ENCODE data around the gene RAC3.
A peak's percentile ranks its signal among the peaks of the same experiment; 100 is the strongest.

Gene RAC3

DNA sequence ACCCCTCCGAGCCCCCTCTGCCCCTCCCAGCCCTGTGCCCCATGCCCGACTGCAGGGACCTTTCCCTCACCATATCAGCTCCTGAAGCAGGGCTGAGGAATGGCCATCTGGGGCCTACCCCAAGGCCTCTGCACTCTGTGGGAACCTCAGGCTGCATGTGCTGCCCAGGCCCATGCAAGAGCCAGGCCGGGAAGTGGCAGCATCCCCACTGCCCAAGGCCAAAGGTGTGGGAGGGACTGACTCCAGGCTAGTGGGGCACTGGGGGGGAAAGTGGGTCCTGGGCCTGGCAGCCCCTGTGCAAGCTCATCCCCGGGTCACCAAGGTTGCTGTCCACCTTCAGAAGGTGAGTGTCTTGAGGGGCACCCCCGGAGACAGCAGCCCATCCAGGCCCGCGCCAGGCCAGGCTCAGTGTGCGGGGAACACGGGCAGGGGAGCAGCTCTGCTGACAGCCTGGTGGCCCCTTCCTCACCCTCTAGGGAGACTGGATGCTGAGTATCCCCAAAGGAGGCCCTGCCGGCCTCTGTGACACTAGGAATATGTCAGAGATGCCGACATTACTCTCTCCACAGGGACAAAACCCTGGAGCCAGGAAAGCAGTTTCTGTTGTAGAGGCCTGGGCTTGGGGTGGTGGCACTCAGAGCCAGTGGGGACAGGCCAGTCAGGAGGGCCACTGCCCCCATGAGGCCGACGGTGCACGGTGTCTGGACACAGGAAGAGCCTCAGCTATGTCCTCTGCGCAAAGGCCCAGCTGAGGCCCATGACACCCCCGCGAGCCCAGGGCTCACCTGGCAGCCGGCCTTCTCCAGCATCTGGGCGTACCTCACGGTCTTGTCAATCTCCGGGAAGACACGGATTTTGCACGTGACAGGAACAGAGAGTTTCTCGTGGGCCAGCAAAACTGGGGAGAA, 30.9 kb downstream of the RAC3 start:
- Mint-ChIP-seq H3K27me3 (ENCODE audit: low read depth) (no peaks in the 10 kb centered on the region), H3K9me3 (no peaks in the 10 kb centered on the region), H3K4me3 (no peak overlapping the region), H3K36me3 (ENCODE audit: low read depth) (peaks cover 11% of the 10 kb centered on the region), H3K27ac (no peak overlapping the region), H3K4me1 (ENCODE audit: low read depth) (peaks cover 1% of the 10 kb centered on the region)
- no peak for DNase-seq (ENCODE audit: low spot score)

DNA sequence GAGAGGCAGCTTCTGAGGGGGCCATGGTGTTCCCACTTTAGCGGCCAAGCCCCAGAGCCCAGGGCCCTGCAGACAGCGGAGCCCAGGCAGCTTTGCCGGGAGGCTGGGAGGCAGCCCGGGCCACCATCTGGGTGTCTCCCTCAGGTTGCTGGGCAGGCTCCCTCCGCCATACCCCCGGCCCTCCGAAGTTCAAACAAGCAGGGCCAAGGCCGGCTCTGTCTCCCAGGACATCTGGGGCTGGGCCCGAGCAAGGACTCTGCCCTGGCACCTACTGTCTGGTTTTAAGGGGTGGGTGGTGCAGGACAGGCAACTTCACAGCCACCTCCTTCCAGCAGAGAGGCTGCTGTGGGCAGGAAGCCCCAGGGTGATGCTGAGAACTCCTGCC, 31.5 kb downstream of the RAC3 start:
- Mint-ChIP-seq H3K36me3 (ENCODE audit: low read depth) (peaks cover 6% of the 10 kb centered on the region), H3K9me3 (no peaks in the 10 kb centered on the region), H3K27ac (no peak overlapping the region), H3K4me1 (ENCODE audit: low read depth) (peaks cover 1% of the 10 kb centered on the region), H3K27me3 (ENCODE audit: low read depth) (no peaks in the 10 kb centered on the region), H3K4me3 (no peak overlapping the region)
- DNase-seq (ENCODE audit: low spot score), result no peak

DNA sequence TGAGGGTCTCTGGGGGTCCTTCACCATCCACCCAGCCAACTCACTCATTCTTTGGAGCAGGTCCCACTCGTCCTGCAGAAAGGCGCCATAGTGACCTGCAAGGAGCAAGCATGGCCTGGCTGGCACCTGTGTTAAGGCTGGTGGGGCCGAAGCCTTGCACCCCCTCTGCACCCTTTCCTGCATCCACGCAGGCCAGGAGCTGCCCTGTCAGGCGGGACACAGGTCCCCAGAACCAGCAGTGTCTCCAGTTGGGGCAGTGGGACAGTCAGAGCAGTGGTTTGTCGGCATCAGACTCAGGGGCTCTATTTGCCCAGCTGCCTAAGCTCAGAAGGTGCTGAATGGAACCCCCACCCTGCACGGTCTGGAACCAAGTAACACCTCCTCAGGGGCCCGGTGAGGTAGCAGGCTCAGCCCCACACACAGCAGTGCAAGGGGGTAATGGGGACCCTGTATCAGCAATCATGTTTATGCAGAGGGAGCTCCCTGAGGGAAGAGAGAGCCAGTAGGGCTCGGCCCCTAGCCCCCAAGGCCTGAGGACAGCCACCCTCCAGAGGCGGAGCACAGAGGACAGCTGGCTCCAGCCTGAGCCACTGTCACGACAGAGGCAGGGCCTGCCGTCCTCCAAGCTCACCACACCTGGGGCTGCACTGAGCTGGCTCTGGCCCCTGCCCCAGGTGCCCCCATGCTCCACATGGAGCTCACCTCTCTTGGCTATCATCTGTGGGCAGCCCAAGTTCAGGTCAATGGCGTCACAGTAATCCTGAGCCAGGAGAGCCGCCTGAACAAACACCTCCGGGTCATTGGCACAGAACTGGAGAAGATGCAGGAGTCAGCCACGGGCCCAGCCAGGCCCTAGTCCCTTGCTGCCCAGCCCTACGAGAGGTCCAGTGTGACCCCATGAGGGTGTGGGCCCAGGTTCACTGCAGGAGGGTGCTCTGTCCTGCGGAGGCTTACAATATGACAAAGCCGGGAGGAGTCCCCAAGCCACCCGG, 32.2 kb downstream of the RAC3 start:
- Mint-ChIP-seq H3K36me3 (ENCODE audit: low read depth) (peaks cover 6% of the 10 kb centered on the region), H3K9me3 (no peaks in the 10 kb centered on the region), H3K4me3 (peak overlapping the region; percentile 69), H3K27ac (no peak overlapping the region), H3K27me3 (ENCODE audit: low read depth) (no peaks in the 10 kb centered on the region), H3K4me1 (ENCODE audit: low read depth) (peaks cover 1% of the 10 kb centered on the region)
- no peak for DNase-seq (ENCODE audit: low spot score)

DNA sequence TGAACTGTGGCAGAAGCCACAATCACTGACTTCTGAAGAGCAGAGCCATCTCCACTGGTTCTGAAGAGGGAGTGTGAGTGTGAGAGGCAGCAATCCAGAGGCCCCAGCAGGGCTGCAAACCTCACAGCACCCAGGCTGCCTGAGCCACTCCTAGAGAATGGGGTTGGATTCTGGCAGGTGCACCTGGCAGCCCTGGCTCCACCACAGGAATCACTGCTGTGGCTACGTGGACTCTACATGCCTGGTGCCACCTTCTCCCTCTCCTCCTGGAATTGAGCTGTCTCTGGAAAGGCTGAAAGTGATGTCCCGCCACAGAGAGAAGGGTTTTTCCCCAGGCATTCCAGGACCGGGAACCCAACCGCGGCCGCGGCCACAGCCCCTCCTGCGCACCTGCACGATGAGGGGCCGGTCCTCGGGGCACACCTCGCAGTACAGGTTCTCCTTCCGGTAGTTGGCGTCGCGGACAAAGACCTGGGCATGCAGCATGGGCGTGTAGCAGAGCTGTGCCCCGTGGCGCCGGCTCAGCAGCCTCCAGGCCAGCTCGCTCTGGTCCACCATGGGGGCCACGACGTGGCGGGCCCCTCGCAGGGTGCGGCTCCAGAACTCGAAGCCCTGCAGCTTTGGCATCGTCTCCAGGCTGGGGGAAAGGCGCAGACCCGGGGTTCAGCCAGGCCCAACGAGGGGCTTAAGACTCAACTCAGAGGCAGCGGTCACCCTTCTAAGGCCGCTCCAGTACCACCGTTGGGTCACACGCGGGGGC, 33.1 kb downstream of the RAC3 start:
- no peak for DNase-seq (ENCODE audit: low spot score)
- Mint-ChIP-seq H3K9me3 (no peaks in the 10 kb centered on the region), H3K4me3 (peak overlapping the region; percentile 69), H3K36me3 (ENCODE audit: low read depth) (peaks cover 6% of the 10 kb centered on the region), H3K27ac (peak overlapping the region; percentile 26), H3K4me1 (ENCODE audit: low read depth) (peaks cover 1% of the 10 kb centered on the region), H3K27me3 (ENCODE audit: low read depth) (no peaks in the 10 kb centered on the region)

DNA sequence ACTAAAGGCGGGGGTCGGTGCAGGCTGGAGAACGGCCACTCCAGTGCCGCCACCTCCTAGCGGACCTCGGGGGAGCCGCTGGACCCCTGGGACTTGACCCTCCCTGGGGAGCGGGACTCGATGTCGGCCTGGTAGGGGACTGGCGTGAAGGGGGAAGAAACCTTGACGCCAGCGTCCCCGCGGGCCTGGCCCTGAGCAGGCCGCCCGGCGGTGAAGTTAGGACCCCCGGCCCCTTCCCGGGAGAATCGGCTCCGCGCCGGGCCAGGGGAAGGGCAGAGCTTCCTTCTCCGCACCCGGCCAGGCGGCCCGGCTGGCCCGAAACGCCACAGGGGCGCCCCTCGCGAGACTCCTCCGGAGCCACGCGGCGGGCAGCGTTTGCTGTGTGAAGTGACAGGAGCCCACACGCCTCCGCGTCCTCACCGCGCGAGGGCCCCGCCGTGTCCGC, 33.7 kb downstream of the RAC3 start:
- Mint-ChIP-seq H3K27me3 (ENCODE audit: low read depth) (no peaks in the 10 kb centered on the region), H3K36me3 (ENCODE audit: low read depth) (peaks cover 3% of the 10 kb centered on the region), H3K27ac (peak overlapping the region; percentile 26), H3K4me3 (peak overlapping the region; percentile 69), H3K9me3 (no peaks in the 10 kb centered on the region), H3K4me1 (ENCODE audit: low read depth) (peaks cover 1% of the 10 kb centered on the region)
- DNase-seq (ENCODE audit: low spot score), result no peak

DNA sequence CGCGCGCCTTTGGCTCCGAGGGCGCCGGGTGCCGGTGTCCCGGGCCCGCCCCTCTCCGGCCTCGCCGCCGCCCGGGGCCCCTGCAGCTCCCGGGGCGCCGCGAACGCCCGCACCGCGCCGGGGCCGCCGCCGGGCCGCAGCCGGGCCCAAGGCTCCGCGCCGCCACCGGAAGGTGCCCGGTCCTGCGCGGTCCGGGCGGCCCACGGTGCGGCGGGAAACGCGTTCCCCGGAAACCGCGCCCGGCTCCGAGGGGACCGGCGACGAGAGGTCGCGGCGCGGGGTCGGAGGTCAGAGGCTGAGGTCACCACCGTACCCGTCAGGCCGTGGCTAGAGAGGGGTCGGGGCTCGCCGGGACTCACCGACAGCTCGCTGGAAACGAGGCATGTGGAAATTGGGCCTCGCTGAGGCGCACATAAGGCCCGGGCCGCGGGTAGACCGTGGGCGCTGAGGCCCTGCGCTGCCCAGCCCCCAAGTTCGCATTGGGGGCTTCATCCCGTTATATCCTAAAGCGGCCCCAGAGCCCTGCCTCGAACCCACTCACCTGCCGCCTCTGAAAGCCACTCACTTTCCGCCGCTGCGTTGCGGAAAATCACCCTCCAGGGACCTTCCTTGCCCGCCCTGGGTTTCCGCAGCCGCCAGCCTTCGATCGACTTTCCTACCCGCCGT, 34.3 kb downstream of the RAC3 start, which contains the start of gene DUS1L:
DUS1L (minus strand) TSS at position 167 of the 666 bp plus-strand sequence. CDS start 745 bp downstream, outside the sequence.
- Mint-ChIP-seq H3K4me1 (ENCODE audit: low read depth) (peaks cover 1% of the 10 kb centered on the region), H3K27me3 (ENCODE audit: low read depth) (peaks cover 3% of the 10 kb centered on the region), H3K9me3 (no peaks in the 10 kb centered on the region), H3K36me3 (ENCODE audit: low read depth) (peaks cover 1% of the 10 kb centered on the region), H3K27ac (peak within 1 kb of the TSS; percentile 90), H3K4me3 (peak within 1 kb of the TSS; percentile 86)
- DNase-seq (ENCODE audit: low spot score), result peak; percentile 74

DNA sequence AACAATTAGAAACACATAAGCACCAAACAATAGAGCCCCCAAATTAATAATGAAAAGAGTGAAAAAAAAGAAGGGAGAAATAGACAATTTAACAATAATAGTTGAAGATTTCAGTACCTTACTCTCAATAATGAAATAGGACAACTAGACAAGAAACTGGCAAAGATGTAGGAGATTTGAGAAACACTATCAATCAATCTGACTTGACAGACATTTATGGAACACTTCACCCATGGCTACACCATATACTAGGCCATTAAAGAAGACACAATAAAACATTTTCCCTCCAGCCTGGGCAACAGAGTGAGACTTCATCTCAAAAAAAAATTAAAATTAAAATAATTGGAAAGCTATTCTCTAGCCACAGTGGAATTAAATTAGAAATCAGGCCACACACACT, 39.1 kb downstream of the RAC3 start:
- Mint-ChIP-seq H3K4me3 (no peak overlapping the region), H3K4me1 (ENCODE audit: low read depth) (no peaks in the 10 kb centered on the region), H3K27me3 (ENCODE audit: low read depth) (peaks cover 8% of the 10 kb centered on the region), H3K36me3 (ENCODE audit: low read depth) (peaks cover 1% of the 10 kb centered on the region), H3K9me3 (no peaks in the 10 kb centered on the region), H3K27ac (no peak overlapping the region)
- DNase-seq (ENCODE audit: low spot score), result no peak

DNA sequence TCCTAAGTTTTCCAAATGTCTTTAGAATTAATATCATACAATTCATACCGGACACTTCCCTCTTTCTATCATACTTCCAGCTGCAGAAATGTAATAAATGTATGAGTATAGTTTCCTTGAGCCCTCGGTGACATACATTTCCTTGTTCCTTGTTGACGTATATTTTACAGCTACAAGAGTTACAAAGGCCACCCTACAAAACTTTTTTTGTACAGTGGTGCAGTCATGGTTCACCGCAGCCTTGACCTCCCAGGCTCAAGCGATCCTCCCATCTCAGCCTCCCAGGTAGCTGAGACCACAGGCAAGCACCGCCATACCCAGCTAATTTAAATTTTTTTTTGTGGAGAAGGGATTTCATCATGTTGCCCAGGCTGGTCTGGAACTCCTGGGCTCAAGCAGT, 41.3 kb downstream of the RAC3 start:
- H3K4me1 Mint-ChIP-seq (ENCODE audit: low read depth), result no peaks in the 10 kb centered on the region
- H3K27ac Mint-ChIP-seq, result no peak overlapping the region
- H3K27me3 Mint-ChIP-seq (ENCODE audit: low read depth), result peaks cover 8% of the 10 kb centered on the region
- no peaks in the 10 kb centered on the region for H3K9me3 Mint-ChIP-seq
- no peaks in the 10 kb centered on the region for H3K36me3 Mint-ChIP-seq (ENCODE audit: low read depth)
- DNase-seq (ENCODE audit: low spot score), result no peak
- H3K4me3 Mint-ChIP-seq, result no peak overlapping the region

DNA sequence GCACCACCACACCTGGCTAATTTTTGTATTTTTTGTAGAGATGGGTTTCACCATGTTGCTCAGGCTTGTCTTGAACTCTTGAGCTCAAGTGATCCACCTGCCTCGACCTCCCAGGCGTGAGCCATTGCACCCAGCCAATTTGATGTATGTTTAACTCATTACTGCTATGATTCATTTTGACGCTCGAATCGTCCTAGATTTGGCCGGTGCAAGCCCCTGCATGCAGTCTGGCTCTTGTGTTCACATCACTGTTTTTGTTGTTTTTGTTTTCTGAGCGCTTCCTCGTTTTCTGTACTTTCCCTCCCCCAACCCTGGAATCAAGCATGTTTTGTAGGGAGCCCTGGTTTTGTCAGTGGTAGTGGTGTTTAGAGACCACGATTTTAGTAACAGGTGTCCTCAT, 42.0 kb downstream of the RAC3 start:
- H3K4me1 Mint-ChIP-seq (ENCODE audit: low read depth), result no peaks in the 10 kb centered on the region
- no peak overlapping the region for H3K27ac Mint-ChIP-seq
- no peaks in the 10 kb centered on the region for H3K9me3 Mint-ChIP-seq
- no peak for DNase-seq (ENCODE audit: low spot score)
- H3K4me3 Mint-ChIP-seq, result no peak overlapping the region
- H3K27me3 Mint-ChIP-seq (ENCODE audit: low read depth), result peaks cover 8% of the 10 kb centered on the region
- H3K36me3 Mint-ChIP-seq (ENCODE audit: low read depth), result peaks cover 3% of the 10 kb centered on the region

DNA sequence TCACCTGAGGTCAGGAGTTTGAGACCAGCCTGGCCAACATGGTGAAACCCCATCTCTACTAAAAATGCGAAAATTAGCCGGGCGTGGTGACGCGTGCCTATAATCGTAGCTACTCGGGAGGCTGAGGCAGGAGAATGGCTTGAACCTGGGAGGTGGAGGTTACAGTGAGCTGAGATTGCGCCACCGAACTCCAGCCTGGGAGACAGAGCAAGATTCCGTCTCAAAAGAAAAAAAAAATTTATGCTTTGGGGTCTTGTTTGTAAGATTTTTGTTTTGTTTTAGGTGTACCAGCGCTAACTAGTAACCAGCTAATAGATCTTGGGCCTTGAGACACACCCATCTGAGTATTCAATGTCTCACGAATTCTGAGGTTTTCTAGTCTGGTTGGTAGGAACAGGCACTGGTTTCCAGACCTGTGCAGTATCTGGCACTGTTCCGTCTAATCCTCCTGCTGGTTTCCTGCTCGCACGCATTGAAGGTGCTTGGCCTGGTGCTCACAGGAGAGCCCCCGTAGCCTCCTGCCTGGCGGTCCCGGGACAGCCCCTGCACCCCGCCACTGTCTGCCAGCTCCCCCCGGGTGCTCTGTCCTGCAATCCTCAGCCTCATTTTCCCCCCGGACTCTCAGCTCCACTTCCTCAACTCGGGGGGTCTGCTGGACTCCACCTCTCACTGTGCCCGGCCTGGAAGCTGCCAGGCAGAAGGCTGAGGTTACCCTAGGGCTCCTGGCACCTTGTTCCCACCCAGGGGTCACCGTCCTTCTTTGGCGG, 44.7 kb downstream of the RAC3 start:
- H3K27ac Mint-ChIP-seq, result no peak overlapping the region
- no peak overlapping the region for H3K4me3 Mint-ChIP-seq
- no peaks in the 10 kb centered on the region for H3K9me3 Mint-ChIP-seq
- no peaks in the 10 kb centered on the region for H3K4me1 Mint-ChIP-seq (ENCODE audit: low read depth)
- no peak for DNase-seq (ENCODE audit: low spot score)
- H3K27me3 Mint-ChIP-seq (ENCODE audit: low read depth), result peaks cover 6% of the 10 kb centered on the region
- peaks cover 11% of the 10 kb centered on the region for H3K36me3 Mint-ChIP-seq (ENCODE audit: low read depth)

DNA sequence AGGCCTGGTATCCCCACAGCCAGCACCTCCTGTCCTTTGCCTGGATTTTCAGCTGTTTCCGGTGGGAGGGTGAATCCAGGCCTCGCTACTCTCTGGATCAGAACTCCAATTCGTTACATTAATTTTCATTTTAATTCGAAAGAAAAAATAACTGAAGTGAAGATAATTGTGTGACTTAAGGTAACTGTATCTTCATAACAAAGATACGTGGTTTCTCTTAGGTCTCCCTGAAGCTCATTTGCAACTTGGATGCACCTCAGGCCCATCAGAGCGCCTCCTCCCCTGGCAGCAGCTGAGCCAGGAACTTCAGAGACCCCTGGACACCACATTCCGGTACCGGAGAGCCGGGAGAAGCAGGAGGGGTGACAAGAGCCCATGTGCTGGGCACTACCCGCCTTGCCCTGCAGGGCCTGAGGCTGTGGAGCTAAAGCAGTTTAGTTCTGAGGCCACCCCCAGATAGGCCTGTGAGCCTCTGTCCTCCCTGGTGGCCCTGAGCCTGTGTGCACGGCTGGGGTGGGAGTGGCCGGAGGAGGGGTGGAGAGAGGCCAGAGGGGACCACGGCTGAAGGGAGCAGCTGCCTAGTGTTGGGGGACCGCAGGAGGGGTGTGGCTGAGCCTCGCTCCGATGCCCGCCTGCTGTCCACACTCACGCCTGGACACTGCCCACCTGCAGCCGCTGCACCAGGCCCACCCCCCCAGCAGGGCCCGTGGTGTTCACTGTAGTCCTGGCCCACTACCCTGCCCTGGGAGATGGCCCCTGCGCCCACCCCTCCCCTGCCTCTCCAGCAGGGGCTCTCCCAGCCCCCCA, 45.5 kb downstream of the RAC3 start:
- no peak overlapping the region for H3K4me3 Mint-ChIP-seq
- H3K27me3 Mint-ChIP-seq (ENCODE audit: low read depth), result peaks cover 6% of the 10 kb centered on the region
- H3K4me1 Mint-ChIP-seq (ENCODE audit: low read depth), result no peaks in the 10 kb centered on the region
- H3K9me3 Mint-ChIP-seq, result no peaks in the 10 kb centered on the region
- H3K36me3 Mint-ChIP-seq (ENCODE audit: low read depth), result peaks cover 11% of the 10 kb centered on the region
- no peak for DNase-seq (ENCODE audit: low spot score)
- no peak overlapping the region for H3K27ac Mint-ChIP-seq
